ENCODE data around the gene PSEN1.
A peak's percentile ranks its signal among the peaks of the same experiment; 100 is the strongest.
"Not testable (repeated sequence)": the region's sequence is repeated elsewhere in the genome, so short reads cannot be mapped to it uniquely, and the experiment has no call there.

PSEN1 gene

DNA sequence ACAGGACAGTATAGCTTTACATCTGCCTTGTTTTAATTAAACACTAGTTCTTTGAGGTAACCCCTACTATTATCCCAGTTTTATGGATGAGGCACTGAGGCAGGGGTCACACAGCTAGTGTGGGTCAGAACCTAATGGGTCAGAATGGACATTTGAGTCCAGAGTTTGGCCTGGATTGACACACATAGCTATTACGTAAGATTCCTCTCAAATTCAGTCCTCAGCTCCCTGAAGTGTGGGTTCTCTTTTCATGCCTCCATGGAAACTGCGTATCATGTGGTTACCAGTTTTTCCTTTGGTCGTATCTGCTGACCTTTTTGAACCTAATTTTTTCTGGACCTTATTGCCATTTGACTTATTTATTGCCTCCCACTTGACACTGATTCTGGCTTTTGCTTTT is 40.4 kb downstream of the PSEN1 start:
- TF ChIP-seq POLR2A (IDR thresholded peaks at IDR 0.05; ENCODE audit: low read depth, low read length), result no peak
- DNase-seq (ENCODE audit: insufficient read length, low spot score), result no peak
- FAIRE-seq, result no peak

DNA sequence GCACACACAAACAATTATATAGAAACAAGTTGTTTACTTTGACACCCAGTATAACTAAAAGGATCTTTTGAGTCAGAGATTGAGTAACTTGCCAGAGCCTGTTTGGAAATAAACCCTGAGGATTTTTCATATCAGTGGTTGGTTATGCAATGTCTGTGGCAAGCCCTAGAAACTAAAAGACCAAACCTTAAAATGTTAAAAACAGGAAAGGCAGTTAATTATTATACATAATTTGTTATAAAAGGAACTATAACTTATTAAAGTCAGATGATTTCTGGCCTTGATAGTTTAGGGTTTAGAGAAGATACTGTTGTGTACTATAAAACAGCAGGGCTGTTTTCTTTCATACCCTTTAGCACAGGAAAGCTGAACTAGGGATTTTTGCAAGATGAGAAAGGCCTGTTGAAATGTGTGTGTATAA is 44.1 kb downstream of the PSEN1 start:
- FAIRE-seq (peak; percentile 41), DNase-seq (ENCODE audit: insufficient read length, low spot score) (no peak)
- no peak for TF ChIP-seq POLR2A (IDR thresholded peaks at IDR 0.05; ENCODE audit: low read depth, low read length)

DNA sequence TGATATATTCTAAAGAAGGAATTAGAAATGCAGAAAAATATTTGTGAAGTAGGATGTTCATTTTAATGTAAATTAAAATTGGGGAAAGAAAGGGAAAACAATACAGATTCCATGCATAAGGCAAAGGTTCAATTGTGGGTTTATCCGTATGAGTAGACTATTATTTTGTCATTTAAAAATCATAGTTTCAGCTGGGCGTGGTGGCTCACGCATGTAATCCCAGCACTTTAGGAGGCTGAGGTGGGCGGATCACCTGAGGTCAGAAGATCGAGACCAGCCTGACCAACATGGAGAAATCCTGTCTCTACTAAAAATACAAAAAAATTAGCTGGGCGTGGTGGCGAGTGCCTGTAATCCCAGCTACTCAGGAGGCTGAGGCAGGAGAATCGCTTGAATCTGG is 44.7 kb downstream of the PSEN1 start:
- not testable (repeated sequence) for DNase-seq (ENCODE audit: insufficient read length, low spot score); FAIRE-seq

DNA sequence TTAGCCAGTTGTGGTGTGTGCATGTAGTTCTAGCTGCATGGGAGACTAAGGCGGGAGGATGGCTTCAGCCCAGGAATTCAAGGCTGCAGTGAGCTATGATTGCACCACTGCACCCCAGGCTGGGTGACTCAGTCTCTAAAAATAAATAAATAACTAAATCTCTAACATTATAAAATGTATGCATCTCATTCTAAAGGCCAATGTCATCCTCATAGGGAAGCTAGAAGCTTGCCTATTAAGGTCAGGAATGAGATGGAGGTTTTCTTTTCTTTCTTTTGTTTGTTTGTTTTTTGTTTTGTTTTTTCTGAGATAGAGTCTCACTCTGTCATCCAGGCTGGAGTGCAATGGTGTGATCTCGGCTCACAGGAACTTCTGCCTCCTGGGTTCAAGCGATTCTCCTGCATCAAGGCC is 52.2 kb downstream of the PSEN1 start:
- no peak for TF ChIP-seq POLR2A (IDR thresholded peaks at IDR 0.05; ENCODE audit: low read depth, low read length)
- FAIRE-seq, result peak; percentile 33
- DNase-seq (ENCODE audit: insufficient read length, low spot score), result peak; percentile 61

DNA sequence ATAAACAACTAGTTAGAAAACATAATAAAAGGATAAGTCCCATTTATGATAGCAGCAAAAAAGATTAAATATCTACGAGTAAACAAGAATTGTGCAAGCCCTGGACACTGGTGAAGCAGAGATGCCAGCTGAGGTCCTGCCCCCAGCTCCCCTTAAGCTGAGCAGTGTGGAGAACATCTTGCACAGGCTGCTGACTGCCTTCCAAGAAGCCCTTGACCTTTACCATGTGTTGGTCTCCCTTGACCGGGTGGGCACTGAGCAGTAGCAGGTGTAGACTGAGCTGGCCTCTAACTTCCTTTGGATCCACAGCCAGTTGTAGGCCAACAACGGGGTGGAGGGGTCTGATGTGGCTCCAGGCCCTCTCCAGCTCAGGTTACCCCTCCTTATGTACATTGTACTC is 53.3 kb downstream of the PSEN1 start:
- FAIRE-seq (no peak), DNase-seq (ENCODE audit: insufficient read length, low spot score) (no peak)
- TF ChIP-seq POLR2A (IDR thresholded peaks at IDR 0.05; ENCODE audit: low read depth, low read length), result no peak

DNA sequence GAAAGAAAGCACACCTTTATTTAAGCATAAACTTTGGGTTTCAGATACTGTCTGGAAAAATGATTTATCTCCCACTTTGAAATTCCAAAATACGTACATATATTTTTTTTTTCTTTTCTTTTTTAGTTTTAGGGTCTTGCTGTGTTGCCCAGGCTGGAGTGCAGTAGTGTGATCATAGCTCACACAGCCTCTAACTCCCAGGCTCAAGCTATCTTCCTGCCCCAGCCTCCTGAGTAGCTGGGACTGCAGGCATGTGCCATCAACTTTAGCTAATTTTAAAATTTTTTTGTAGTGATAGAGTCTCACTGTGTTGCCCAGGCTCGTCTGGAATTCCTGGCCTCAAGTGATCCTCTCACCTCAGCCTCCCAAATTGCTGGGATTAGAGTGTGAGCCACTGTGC is 55.1 kb downstream of the PSEN1 start:
- FAIRE-seq (no peak), DNase-seq (ENCODE audit: insufficient read length, low spot score) (no peak)
- no peak for TF ChIP-seq POLR2A (IDR thresholded peaks at IDR 0.05; ENCODE audit: low read depth, low read length)

DNA sequence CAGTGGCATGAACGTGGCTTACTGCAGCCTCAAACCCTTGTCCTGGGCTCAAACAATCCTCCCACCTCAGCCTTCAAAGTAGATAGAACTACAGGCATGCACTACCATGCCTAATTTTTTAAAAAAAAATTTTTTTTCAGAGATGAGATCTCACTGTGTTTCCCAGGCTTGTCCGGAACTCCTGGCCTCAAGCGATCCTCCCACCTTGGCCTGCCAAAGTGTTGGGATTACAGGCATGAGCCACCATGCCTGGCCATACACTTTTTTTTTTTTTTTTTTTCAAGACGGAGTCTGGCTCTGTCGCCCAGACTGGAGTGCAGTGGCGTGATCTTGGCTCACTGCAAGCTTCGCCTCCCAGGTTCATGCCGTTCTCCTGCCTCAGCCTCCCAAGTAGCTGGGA is 58.0 kb downstream of the PSEN1 start:
- not testable (repeated sequence) for DNase-seq (ENCODE audit: insufficient read length, low spot score); FAIRE-seq

DNA sequence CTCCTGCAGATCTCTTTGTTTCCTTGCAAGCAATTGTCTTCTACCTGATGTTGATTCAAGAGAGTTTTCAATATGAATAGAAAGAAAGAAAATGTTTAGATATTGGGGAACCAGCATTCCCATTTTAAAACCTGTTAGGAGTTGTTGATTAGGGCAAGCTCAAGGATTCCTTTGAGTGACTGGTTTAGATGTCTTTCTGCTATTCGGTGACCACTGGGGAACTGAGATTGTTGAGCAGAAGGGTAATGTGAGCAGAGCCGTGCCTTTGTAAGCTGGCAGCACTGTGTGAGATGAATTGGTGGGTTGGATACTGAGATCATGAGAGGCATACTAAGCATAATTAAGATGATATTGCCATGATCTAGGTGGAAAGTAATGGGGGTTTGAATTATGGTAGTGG is 61.9 kb downstream of the PSEN1 start:
- no peak for TF ChIP-seq POLR2A (IDR thresholded peaks at IDR 0.05; ENCODE audit: low read depth, low read length)
- DNase-seq (ENCODE audit: insufficient read length, low spot score) (no peak), FAIRE-seq (peak; percentile 27)

DNA sequence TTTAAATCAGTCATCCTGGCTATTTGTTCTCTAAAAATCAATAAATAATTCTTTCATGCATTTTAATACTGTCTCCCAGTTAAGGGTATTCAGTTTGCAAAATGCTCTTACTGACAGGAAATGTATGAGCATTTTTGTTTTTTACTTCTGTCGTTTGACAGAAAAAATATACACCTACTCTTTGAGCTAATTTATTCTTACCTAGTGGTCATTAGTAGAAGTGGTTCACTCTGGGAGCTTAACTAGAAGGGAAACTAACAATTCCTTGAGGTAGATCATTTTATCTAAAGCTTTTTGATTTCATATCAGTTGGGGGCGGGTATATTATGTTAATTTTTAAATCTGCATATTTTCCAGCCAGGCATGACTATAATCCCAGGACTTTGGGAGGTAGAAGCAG is 67.2 kb downstream of the PSEN1 start:
- no peak for FAIRE-seq
- no peak for DNase-seq (ENCODE audit: insufficient read length, low spot score)
- TF ChIP-seq POLR2A (IDR thresholded peaks at IDR 0.05; ENCODE audit: low read depth, low read length), result no peak

DNA sequence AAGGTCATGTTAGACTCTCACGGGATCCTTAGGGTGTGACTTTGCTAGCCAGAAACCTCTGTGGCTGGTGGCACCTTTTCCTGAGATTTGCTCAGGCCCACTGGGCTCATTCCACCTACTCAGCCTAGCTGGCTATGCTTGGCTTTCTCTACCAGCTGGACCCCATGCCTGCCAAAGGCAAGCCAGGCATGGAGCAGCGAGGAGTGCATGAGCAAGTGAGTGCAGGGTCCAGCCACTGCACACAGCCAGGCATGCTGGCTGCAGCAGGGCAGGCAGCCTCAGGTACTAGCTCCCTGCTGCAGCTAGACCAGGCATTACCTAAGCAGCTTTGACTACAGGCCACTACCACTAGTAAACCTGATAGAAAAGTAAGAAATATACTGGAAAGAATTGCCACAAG is 71.3 kb downstream of the PSEN1 start:
- DNase-seq (ENCODE audit: insufficient read length, low spot score), result no peak
- no peak for FAIRE-seq
- no peak for TF ChIP-seq POLR2A (IDR thresholded peaks at IDR 0.05; ENCODE audit: low read depth, low read length)

DNA sequence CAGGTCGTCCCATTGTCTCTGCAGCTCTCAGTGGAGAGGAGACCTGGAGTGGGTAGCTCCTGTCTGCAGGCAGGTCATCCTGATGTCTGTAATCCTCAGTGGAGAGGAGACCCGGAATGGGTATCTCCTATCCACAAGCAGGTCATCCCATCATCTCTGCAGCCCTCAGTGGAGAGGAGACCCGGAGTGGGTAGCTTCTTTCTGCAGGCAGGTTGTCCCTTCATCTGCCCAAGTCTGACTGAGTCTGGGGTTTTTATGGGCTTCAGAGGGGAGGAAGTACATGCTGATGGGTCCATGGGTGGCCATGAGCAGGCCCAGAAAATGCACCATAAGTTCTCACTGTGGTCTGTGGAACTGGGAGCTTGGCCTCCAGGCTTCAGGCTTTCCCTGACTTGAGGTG is 72.1 kb downstream of the PSEN1 start:
- TF ChIP-seq POLR2A (IDR thresholded peaks at IDR 0.05; ENCODE audit: low read depth, low read length), result no peak
- FAIRE-seq, result no peak
- no peak for DNase-seq (ENCODE audit: insufficient read length, low spot score)

DNA sequence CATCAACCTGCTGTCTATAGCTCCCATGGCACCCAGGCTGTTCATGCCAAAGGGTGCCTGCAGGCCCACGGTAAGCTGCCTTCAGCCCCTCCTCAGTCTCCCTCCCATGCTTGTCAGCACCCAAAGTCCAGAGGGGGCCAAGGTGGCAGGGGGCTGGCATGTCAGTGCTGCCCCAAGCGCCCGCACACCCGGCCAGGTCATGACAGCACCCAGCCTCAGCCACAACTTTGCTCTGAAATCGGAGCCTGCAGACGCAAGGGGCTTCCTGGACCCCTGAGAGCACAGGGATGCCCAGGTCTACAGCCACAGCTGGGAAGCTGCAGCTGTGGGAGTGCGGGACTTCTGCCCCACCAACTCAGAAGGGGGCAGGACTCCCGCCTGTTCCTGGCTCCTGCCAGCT is 72.5 kb downstream of the PSEN1 start:
- DNase-seq (ENCODE audit: insufficient read length, low spot score) (no peak), FAIRE-seq (no peak)
- TF ChIP-seq POLR2A (IDR thresholded peaks at IDR 0.05; ENCODE audit: low read depth, low read length), result no peak

DNA sequence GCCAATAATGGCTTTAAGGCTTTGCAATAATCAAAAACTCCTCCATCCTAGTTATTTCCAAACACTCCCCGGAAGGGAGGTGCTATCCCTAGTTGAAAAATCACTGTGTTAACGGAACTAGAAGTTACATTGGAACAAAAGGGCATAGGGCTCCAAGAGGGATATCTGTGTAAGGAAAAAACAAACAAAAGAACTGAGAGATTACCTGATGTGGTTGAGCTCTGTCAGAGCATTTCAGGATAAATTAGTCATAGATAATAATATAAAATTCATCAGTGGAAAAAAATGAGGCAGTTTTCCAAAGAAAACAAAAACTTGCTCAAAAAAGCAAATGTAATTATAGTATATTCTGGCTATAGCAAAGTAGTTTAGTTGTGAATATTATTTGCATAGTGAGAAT is 73.6 kb downstream of the PSEN1 start:
- FAIRE-seq (no peak), DNase-seq (ENCODE audit: insufficient read length, low spot score) (no peak)
- no peak for TF ChIP-seq POLR2A (IDR thresholded peaks at IDR 0.05; ENCODE audit: low read depth, low read length)

DNA sequence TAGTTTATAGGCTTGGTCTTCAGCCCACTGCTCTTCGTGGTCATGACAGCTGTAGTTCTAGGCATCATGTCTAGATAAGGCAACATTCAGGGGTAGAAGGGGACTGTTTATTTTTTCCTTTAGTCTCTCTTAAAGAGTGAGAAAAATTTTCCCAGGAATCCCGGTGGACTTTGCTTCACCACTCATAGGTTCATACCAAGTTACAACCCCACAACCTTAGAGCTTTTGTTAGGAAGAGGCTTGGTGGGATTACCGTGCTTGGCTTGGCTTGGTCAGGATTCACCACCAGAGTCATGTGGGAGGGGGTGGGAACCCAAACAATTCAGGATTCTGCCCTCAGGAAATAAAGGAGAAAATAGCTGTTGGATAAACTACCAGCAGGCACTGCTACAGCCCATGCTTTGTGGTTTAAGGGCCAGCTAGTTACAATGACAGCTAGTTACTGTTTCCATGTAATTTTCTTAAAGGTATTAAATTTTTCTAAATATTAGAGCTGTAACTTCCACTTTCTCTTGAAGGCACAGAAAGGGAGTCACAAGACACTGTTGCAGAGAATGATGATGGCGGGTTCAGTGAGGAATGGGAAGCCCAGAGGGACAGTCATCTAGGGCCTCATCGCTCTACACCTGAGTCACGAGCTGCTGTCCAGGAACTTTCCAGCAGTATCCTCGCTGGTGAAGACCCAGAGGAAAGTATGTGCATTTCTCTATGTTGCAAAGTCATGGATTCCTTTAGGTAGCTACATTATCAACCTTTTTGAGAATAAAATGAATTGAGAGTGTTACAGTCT is 75.1 kb downstream of the PSEN1 start:
- DNase-seq (ENCODE audit: insufficient read length, low spot score) (no peak), FAIRE-seq (no peak)
- no peak for TF ChIP-seq POLR2A (IDR thresholded peaks at IDR 0.05; ENCODE audit: low read depth, low read length)

DNA sequence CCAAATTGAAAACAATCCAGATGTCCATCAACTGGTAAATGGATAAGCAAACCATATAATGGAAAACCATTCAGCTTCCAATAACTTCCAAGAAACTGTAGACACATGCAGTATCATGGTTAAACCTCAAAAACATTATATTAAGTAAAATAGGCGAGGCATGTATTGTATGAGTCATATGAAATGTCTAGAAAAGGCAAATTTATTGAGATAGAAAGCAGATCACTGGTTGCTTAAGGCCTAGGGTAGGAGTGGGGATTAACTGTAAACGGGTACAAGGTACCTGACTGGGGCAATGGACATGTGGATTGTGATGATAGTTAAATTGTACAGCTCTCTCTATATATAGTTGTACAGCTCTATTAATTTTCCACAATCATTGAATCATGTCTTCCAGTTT is 79.7 kb downstream of the PSEN1 start:
- no peak for FAIRE-seq
- TF ChIP-seq POLR2A (IDR thresholded peaks at IDR 0.05; ENCODE audit: low read depth, low read length), result no peak
- DNase-seq (ENCODE audit: insufficient read length, low spot score), result no peak

DNA sequence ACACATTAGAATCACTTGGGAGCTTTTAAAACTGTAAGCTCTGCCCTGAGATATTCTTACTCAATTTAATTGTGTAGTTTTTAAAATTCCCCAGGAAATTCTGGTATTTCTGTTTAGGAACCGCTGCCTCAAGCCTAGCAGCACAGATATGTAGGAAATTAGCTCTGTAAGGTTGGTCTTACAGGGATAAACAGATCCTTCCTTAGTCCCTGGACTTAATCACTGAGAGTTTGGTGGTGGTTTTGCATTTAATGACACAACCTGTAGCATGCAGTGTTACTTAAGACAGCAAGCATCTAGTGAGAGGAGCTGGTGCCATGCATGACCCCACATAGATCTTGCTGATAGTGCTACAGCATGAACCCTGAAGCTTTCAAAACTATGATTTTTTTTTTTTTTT is 81.1 kb downstream of the PSEN1 start:
- no peak for FAIRE-seq
- no peak for DNase-seq (ENCODE audit: insufficient read length, low spot score)
- no peak for TF ChIP-seq POLR2A (IDR thresholded peaks at IDR 0.05; ENCODE audit: low read depth, low read length)
